ENCODE measurements around the gene MYO1D. TPM values are rescaled to one million over a fixed set of nuclear protein-coding genes. Genes with fewer than 3 reads are reported as not detected.

Gene MYO1D
- total and polyA plus RNA-seq, 7 donors: 6.2 to 184 (median 21.6) TPM

GRCh38 chr17:32583053-32583452, 293.9 kb downstream of the MYO1D start:
- TF ChIP-seq POLR2AphosphoS5 (IDR thresholded peaks at IDR 0.05) (no peak), POLR2A (IDR thresholded peaks at IDR 0.05) (no peak), CTCF (IDR thresholded peaks at IDR 0.05) (no peak), EP300 (IDR thresholded peaks at IDR 0.05) (no peak)
- intact Hi-C loops (cut with DNase I): no loop called here
- no peak for DNase-seq
- WGBS, 2 donors: 95 to 96% methylated on average over 1 of the region's 1 CpG
- Histone ChIP-seq H3K36me3 (no peaks in the 10 kb centered on the region), H3K4me3 (no peak overlapping the region), H3K4me1 (no peaks in the 10 kb centered on the region), H3K27ac (no peak overlapping the region), H3K27me3 (no peaks in the 10 kb centered on the region), H3K9me3 (peaks cover 0 to 6% (median 0%) of the 10 kb centered on the region in 4 donors)

GRCh38 chr17:32575852-32576251, 301.1 kb downstream of the MYO1D start:
- Histone ChIP-seq H3K9me3 (no peaks in the 10 kb centered on the region), H3K36me3 (no peaks in the 10 kb centered on the region), H3K4me1 (no peaks in the 10 kb centered on the region), H3K27ac (no peak overlapping the region), H3K27me3 (no peaks in the 10 kb centered on the region), H3K4me3 (no peak overlapping the region)
- TF ChIP-seq POLR2A (IDR thresholded peaks at IDR 0.05) (no peak), POLR2AphosphoS5 (IDR thresholded peaks at IDR 0.05) (no peak), EP300 (IDR thresholded peaks at IDR 0.05) (no peak), CTCF (IDR thresholded peaks at IDR 0.05) (no peak)
- DNase-seq: no peak
- intact Hi-C loops (cut with DNase I): no loop called here

- DNase-seq: no peak
- intact Hi-C loops (cut with DNase I): no loop called here
- no peak overlapping the region for H3K27ac ChIP-seq
- no peaks in the 10 kb centered on the region for H3K36me3 ChIP-seq
- H3K4me1 ChIP-seq: no peaks in the 10 kb centered on the region
- H3K4me3 ChIP-seq: no peak overlapping the region
- 82 to 94% methylated on average over 2 of the region's 2 CpGs for WGBS, 2 donors
- H3K27me3 ChIP-seq: no peaks in the 10 kb centered on the region
- TF ChIP-seq EP300 (IDR thresholded peaks at IDR 0.05) (no peak), POLR2A (IDR thresholded peaks at IDR 0.05) (no peak), POLR2AphosphoS5 (IDR thresholded peaks at IDR 0.05) (no peak), CTCF (IDR thresholded peaks at IDR 0.05) (no peak)
- no peaks in the 10 kb centered on the region for H3K9me3 ChIP-seq
Observed at GRCh38 chr17:32570081-32570396, 306.9 kb downstream of the MYO1D start.

GRCh38 chr17:32569171-32570080, 307.5 kb downstream of the MYO1D start:
- WGBS, 2 donors: 74 to 86% methylated on average over 7 of the region's 7 CpGs
- Histone ChIP-seq H3K36me3 (no peaks in the 10 kb centered on the region), H3K4me3 (no peak overlapping the region), H3K27ac (no peak overlapping the region), H3K4me1 (no peaks in the 10 kb centered on the region), H3K9me3 (no peaks in the 10 kb centered on the region), H3K27me3 (no peaks in the 10 kb centered on the region)
- DNase-seq: no peak
- TF ChIP-seq EP300 (IDR thresholded peaks at IDR 0.05) (no peak), CTCF (IDR thresholded peaks at IDR 0.05) (no peak), POLR2A (IDR thresholded peaks at IDR 0.05) (no peak), POLR2AphosphoS5 (IDR thresholded peaks at IDR 0.05) (no peak)
- intact Hi-C loops (cut with DNase I): no loop called here

- Histone ChIP-seq H3K27me3 (no peaks in the 10 kb centered on the region), H3K4me3 (no peak overlapping the region), H3K9me3 (no peaks in the 10 kb centered on the region), H3K36me3 (no peaks in the 10 kb centered on the region), H3K27ac (no peak overlapping the region), H3K4me1 (no peaks in the 10 kb centered on the region)
- 74 to 85% methylated on average over 4 of the region's 4 CpGs for WGBS, 2 donors
- no peak for TF ChIP-seq POLR2A (IDR thresholded peaks at IDR 0.05)
- TF ChIP-seq EP300 (IDR thresholded peaks at IDR 0.05): no peak
- no peak for TF ChIP-seq CTCF (IDR thresholded peaks at IDR 0.05)
- no peak for TF ChIP-seq POLR2AphosphoS5 (IDR thresholded peaks at IDR 0.05)
- no peak for DNase-seq
- intact Hi-C loops (cut with DNase I): no loop called here
Observed at GRCh38 chr17:32568705-32569104, 308.2 kb downstream of the MYO1D start.
